Measurements from ENCODE around the gene CHD9.

CHD9 gene

DNA sequence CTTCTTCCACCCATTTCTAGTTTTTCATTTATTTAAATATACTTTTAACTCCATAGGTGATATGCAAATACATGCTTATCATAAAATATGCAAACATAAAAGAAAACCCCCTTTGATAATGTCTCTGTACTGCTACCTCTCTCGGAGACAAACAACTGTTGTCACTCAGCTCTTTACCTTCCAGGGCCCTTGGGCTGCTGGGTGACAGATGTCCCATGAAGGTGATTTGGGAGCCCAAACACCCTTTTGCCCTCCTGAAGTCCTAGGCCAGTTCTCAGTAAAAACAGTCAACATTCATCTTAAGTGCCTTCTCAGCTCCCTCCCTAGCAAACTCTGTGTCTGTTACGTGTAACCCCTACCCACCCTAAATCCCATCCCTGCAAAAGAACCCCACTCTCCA is 37.5 kb downstream of the CHD9 start:
- DNase-seq (ENCODE audit: low read depth, low spot score), result no peak

DNA sequence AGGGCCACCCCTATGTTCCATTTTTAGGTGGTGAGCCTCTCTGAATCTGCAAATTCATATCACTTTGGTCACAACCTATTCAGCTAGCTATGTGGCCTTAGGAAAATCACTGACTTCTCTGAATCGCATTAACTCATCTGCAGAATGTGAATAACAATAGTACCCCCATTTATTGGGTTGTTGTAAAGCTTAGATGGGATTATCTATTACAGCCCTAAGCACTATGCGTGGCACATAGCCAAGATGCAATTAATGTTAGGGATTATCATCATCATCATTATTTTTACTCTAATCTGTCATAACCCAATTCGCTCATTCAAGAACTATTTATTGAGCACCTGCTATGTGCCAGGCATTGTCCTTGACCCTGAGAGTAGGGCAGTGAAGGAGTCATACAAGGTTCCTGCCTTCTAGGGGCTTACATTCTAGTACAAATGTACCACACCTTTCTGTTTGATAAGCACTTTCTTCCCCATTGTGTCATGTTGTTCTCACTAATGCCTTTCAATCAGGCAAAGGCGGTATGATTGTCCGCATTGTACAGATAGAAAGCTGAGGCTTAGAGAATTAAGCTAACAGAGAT is 38.5 kb downstream of the CHD9 start:
- DNase-seq (ENCODE audit: low read depth, low spot score), result no peak

DNA sequence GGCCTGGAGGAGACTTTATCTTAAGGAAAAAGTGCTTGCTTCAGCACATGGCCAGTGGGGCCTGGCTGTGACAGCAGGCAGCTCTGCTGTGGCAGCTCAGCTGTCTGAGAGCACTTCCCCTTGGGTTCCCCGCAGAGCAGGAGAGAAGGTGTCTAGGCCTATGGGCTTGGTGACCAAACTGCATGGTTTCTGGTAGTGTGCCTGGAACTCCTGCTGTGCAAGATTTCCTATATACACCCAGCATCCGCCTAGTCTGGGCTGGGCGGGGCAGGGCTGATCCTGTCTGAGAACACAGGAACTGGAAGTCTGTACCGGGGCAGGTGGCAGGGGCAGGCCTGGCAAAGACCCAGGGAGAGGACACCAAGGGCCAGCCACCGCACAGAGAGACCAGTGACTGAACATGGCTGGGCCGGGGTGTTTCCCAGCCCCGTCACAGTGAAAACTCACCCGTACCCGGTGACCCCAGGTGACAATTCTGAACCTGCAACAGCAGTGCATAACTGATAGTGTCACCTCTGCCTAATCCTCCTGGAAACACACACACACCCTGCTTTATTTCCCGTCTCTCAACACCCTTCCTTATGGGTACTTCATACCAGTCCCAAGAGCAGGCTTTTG is 39.3 kb downstream of the CHD9 start:
- DNase-seq (ENCODE audit: low read depth, low spot score), result no peak

DNA sequence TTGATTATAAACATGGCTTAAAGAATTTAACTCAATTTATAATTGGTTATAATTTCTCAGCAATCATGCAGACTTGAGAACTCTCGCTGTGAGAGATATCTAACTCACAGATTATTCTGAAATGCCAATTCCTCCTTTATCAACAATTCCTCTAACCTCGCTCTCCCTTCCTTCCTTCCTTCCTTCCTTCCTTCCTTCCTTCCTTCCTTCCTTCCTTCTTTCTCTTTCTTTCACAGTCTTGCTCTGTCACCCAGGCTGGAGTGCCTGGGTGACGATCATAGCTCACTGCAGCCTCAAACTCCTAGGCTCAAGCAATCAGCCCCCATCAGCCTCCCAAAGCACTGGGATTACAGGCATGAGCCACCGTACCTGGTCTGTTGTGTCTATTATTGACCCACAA is 42.4 kb downstream of the CHD9 start:
- DNase-seq (ENCODE audit: low read depth, low spot score), result no peak

DNA sequence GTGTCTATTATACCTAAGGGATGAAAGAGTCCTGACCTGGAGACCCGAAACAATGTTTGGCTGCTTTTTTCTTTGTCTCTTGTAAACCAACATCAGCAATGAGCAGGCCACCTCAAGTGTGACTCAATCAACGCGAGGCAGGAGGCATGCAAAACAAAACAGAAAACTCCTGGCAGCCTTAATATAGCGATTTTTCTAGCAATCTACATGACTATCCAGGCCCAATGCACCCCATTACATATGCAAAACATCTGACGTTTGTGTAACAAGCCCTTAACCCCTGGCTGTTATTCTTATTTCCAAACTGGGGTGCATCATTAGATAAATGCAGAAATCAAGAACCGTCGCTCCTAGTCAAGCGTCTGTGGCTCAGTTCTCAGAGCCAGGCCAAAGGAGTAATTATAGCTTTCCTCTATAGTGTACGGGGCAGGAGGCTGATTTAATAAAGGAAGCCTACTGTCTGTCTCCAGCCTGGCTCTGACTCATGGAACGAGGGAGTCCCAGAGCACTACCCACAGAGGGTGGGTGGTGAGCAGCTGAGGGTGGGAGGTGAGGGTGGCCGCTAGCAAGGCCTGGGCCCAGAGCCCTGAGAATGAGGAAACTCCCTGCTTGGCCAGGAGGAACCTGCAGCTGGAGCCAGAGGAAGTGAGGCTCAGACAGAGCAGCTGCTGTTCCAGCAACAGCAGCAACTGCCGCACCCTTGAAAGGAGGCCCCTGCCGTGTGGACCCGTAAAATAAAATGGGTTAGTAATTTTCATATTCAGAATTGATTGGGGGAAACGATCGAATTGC is 43.9 kb downstream of the CHD9 start:
- no peak for DNase-seq (ENCODE audit: low read depth, low spot score)

DNA sequence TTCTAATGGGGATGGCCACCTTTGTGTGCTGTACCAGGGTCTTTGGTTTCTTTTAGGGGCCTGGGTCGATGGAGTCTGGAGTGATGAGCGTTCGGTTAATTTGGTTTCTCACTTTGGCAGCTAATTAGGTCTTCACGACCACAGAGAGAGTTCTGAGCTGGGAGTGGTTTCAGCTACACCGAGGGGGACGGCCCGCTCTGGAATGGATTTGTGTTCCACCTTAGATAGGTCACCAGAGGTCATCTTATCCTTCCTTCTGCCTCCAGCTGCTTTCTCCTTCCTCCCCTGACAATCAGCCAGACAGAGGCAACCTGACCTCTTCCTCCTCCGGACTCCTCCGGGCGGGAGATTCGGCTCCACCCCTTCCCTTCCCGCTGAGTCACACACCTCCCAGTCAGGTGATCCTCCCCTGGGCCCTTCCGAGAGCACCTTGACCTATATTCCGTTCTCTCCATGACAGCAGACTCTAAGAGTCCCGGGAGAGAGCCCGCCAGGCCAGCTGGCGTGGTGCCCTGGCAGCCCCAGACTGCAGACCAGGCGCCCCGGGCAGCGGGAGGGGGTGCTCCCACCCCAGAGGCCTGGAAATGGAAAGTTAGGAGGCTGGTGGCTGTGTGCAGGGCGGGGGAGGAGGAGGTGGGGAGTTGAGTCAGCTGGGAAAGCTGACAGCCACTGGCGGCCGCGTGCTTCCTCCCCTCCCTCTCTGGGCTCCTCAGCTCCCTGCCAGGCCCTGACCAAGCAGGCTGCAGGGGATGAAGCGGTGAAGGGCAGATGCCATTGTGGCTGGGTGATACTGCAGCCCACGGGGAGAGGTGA is 44.7 kb downstream of the CHD9 start:
- peak; percentile 88 for DNase-seq (ENCODE audit: low read depth, low spot score)

DNA sequence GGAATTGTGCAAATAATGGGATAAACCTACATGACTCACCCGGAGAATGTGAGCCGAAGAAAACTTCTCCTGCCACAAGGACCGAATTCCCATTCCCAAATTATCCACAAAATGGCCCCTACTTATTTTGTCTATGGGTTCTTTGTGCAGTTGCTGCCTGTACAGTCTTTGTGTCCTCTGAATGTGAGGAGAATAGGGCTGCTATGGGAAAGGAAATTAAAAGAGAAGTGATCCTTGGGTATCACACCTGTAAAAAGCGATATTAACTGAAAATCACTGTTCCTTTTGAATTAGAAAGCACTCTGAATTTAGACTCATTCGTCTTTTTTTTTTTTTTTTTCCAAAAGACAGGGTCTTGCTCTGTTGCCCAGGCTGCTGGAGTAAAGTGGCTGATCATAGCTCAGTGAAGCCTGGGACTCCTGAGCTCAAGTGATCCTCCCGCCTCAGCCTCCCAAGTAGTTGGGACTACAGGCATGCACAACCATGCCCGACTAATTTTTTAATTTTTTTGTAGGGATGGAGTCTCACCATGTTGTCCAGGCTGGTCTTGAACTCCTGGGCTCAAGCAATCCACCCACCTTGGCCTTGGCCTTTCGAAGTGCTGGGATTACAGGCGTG is 45.4 kb downstream of the CHD9 start:
- no peak for DNase-seq (ENCODE audit: low read depth, low spot score)

DNA sequence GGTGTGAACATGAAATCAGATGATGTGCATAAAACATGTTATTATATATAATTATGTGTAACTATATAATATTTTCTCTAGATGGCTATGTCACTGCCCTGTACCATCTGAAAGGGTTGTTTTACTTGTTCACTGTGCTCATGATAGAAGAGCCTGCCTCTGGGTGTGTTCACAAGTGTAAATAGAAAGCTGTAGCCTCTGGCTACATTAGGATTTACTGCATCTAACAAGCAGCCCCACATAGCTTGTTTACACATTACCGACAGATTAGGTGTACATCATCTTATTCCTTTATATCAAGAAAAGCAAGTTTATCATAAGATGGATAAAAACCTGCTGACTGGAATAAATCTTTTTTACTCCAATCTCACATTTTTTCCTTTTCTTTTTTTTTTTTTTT is 46.1 kb downstream of the CHD9 start:
- DNase-seq (ENCODE audit: low read depth, low spot score), result no peak

DNA sequence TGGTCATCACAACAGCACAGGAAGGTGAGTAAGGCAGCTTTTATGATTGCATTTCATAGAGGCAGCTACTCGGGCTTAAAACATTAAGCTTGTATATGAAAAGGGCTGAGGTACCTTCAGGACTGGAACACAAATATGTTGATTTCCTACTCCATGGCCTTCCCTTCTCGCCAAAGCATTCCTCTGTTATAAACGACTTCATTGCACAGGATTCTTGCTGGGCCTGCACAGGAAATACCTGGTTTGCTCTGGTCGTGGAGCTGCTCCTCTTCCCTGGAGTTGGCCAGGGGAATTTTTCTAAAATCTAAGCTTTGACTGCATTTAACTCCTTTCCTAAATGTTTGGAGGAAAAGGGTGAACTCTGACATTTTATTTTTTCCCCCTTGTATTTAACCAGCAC is 49.0 kb downstream of the CHD9 start:
- no peak for DNase-seq (ENCODE audit: low read depth, low spot score)

DNA sequence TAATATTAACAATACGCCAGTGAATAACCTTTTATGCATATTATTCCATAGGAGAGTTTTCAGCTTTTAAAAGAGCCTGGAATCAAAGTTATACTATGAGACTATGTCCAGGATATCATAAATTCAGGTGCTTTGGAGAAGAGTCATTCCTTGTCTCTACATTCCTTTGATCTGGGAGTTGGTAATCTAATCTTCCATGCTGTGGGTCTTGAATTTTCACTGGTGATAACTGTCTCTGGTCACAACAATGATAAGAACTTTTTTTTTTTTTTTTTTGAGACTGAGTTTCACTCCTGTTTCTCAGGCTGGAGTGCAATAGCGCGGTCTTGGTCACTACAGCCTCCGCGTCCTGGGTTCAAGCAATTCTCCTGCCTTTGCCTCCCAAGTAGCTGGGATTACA is 50.8 kb downstream of the CHD9 start:
- DNase-seq (ENCODE audit: low read depth, low spot score), result no peak

DNA sequence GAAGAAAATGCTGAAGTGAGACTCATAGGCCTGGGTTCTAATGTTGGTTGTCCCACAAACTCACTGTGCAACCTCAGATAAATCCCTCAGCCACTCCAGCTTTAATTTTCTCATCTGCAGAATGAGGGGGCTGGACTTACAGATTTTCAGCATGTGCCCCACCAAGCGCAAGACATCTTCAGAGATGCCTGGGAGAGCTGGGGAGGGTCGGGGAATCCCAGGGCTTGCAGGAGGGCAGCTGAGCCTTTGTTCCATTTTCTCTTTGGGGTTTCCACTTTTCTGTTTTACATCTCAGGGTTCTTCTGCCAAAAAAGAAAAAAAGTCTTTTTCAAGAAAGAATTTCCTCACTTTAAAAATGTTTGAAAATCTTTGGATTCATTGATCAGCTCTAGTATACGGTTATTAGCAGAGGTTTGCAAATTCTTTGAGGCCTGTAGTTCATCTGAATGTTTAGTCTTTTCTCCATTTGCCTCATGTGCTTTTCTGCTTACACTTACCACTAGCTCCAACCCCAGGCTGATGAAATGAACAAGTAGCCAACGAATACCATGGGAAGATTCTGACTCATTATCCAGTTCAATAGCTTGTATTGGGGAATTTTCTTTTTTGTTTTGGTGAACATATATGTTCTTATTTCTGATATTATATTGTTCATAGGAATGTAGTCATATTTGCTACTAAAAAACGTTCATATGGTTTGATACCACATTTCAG is 56.4 kb downstream of the CHD9 start:
- DNase-seq (ENCODE audit: low read depth, low spot score), result no peak

DNA sequence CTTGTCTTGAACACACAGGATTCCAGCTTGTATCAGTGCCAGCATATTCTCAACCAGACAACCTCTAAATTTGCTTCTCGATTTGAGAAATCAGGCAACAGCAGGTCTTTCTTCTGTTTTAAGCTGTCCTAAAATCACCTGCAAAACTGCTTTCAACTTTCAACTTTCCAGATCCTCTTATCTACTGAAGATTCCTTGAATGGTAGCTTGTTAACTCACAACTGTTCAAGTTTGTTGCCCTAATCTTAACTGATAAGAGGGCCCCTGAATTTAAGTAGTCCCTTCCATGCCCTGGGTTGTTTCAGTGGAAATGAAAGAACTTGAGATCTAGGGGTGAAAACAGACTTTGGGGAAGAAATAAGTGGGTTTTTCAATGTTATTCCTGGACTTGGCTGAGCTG is 57.2 kb downstream of the CHD9 start:
- no peak for DNase-seq (ENCODE audit: low read depth, low spot score)

DNA sequence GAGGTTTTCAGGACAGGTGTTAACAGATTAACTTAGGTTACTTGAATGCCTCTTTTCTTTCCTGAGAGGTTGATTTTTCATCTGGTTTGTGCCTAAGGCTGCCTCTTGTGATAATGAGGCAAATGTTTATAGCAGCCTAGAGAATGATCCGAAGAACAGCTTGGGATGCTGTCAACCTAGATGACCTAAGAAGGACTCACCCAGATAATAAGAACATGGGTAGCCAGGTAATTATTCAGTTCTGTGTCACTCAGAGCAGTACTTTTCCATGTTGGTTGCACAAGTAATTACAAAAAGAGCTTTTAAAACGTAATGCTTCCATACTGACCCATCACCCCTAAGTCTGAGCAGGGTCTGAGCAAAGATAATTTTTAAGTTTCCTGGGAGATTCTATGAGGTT is 60.3 kb downstream of the CHD9 start:
- no peak for DNase-seq (ENCODE audit: low read depth, low spot score)

DNA sequence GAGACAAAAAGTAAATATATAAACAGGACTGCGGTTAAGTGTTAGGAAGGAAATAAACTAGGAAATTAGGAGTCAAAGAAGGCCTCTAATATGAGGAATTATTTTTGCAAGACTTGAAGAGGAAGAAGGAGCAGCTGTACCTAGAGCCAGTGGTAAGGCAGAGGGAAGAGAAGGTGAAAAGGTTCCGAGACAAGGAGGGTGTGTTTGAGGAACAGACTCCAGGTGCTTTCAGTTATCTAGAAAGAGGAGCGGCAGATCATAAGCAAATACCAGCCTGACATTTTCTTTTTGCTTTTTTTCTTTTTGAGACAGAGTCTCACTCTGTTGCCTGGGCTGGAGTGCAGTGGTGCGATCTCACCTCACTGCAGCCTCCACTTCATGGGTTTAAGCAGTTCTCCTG is 61.0 kb downstream of the CHD9 start:
- no peak for DNase-seq (ENCODE audit: low read depth, low spot score)

DNA sequence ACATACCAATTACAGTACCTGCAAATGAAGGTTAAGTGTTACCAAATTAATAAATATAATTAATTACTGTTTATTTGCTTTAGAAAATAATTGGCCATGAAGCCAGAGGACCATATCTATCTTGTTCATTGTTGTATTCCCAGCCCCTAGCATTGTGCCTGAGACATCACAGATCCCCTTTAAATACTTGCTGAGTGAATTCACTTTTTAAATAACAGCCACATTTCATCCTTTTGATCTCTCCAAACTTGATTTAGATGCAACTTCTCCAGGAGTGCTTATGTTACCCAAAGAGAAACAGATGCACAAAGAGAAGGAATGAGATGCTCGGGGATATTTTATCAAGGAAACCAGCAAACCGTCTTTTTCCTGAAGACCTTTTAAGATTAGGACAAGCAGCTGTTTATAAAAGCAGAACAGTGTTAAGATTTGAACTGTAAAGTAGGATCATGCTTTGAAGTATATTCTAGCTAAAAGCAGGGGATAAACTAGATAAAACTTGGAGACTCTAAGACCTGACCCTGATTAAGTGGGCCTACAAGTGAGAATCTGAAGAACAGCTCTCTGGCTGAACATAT is 66.3 kb downstream of the CHD9 start:
- DNase-seq (ENCODE audit: low read depth, low spot score), result no peak

DNA sequence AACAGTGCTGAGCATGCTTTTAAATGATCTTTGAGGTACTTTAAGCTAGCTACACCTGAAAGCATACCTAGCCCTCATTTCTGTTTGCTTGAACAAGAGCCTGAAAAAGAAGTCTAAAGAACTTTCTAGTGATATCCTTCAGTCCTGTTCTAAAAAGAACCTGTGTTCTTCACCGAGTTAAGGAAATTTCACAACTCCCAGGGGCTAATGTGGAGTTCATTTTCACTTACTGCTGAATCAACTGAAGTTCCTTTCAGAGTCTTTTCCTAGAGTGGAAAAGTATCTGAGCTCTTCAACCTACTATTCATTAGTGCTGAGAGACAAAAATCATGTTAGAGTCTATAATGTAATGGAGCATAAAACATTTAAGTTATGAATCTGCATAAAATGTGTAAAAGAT is 66.9 kb downstream of the CHD9 start:
- DNase-seq (ENCODE audit: low read depth, low spot score), result no peak

DNA sequence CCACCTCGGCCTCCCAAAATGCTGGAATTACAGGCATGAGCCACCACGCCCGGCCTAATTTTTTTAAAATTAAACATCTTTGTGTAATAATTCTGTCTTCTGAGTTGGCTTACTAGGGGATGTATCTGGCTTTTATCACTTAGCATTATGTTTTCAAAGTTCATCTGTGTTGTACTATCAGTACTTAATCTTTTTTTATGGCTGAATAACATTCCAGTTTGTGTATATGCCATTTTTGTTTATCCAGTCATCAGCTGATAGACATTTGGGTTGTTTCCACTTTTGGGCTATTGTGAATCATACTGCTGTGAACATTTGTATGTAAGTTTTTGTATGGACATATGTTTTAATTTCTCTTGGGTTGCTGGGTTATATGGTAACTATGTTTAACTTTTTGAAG is 69.0 kb downstream of the CHD9 start:
- no peak for DNase-seq (ENCODE audit: low read depth, low spot score)

DNA sequence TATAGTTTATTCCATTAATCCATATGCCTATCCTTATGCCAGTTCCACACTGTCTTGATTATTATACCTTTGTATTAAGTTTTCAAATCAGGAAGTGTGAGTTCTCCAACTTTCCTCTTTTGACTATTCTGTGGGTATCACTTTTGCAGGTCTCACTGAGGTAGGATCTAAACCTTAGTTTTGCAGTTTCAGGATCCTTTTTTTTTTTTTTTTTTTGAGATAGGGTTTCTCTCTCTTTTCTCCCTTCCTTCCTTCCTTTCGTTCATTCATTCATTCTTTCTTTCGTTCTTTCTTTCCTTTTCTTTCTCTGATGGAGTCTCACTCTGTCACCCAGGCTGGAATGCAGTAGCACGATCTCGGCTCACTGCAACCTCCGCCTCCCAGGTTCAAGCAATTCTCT is 71.6 kb downstream of the CHD9 start:
- no peak for DNase-seq (ENCODE audit: low read depth, low spot score)

DNA sequence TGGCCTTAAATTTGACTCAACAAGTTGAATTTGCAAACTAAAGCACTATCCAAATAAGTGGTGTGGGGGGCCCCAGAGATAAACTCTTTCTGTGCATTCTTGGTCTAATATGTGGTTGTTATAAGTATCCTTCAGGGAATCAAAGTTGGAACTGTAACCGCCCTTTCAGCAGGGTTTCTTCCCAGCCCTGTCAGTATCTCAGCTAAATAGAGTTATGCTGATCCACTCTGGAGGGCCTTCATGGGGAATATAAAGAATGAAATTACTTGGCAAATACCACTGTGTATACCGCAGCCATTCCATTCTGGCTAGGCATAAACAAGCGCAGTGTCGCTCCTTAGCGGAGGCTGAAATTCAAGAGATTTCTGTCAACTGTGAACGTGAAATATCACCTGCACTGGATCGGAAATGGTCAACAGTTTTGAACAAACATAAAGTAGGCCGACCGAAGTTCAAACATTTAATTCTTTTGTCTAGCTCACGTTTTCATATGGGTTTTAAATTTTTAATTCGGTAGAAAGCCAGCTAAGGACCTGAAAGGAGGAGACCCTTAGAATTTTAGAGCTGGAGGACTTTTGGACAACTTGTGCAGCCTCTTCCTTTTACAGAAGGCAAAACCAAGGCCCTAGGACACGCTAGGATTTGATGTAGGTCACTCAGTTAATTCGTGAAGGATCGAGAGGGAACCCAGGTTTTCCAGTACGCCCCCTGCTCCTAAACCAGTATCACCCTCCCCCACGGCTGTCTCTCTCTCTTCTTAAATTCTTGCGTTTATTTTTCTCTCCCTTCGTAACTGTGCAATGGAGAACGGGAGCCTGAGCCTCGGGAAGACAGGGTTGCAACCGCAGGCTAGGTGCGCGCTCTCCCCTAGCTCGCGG is 74.7 kb downstream of the CHD9 start:
- DNase-seq (ENCODE audit: low read depth, low spot score), result no peak
